Gastrocnemius medialis (tissue), 4 donors: ENCODE results near the gene PLEKHG7. TPM values are rescaled to one million over a fixed set of nuclear protein-coding genes. Genes with fewer than 3 reads are reported as not detected.

Source experiments
- ATAC-seq, 2 donors: fragments of 150-250 bp; one replicate each; pipeline ENCODE4 v1.9.1; 2016
- DNase-seq, 2 donors: peaks; one replicate each; pipeline ENCODE4 v3.0.0-alpha.2; 2019
- H3K27ac ChIP-seq, 4 donors: fragments of 200-600 bp; sonication (generic); 1 replicate in 1 of 4; 2 replicates in 3 of 4; pipeline ENCODE4 v1.5.1; 2016 to 2018; ENCODE audit warnings: mild to moderate bottlenecking in 2 of 4, moderate library complexity in 1 of 4
- H3K27me3 ChIP-seq, 3 donors: fragments of 200-600 bp; sonication (generic) in 2 of 3; 1 replicate in 1 of 3; 2 replicates in 2 of 3; pipeline versions ENCODE4 v1.5.1 to v1.6.0; 2016 to 2019; ENCODE audit warnings: mild to moderate bottlenecking in 1 of 3, moderate library complexity in 1 of 3
- H3K36me3 ChIP-seq, 2 donors: fragments of 200-600 bp; sonication (generic) in 1 of 2; one replicate each; pipeline ENCODE4 v1.5.1; 2017 to 2018
- H3K4me1 ChIP-seq, 2 donors: fragments of 200-600 bp; sonication (generic) in 1 of 2; one replicate each; pipeline ENCODE4 v1.5.1; 2016 to 2017; ENCODE audit warnings: mild to moderate bottlenecking in 2 of 2
- H3K4me3 ChIP-seq, 4 donors: fragments of 200-600 bp; sonication (generic) in 3 of 4; 1 replicate in 1 of 4; 2 replicates in 3 of 4; pipeline ENCODE4 v1.5.1; 2016 to 2019; ENCODE audit warnings: mild to moderate bottlenecking in 2 of 4
- H3K9me3 ChIP-seq, 3 donors: fragments of 200-600 bp; sonication (generic) in 2 of 3; 1 replicate in 1 of 3; 2 replicates in 2 of 3; pipeline ENCODE4 v1.5.1; 2016 to 2019
- POLR2A ChIP-seq, 2 donors: fragments of 450-650 bp; IDR thresholded peaks; one replicate each; pipeline ENCODE4 v1.6.1; 2017; ENCODE audit warnings: antibody characterized with exemption in 2 of 2, mild to moderate bottlenecking in 2 of 2, moderate library complexity in 2 of 2
- in situ Hi-C, 4 donors: fragments of 200-750 bp; cut with MboI; loops; one replicate each; pipeline versions ENCODE4 v1.15.0 to v1.8.0; 2017; ENCODE audit warnings: low sequenced_read_pairs in 4 of 4
- intact Hi-C: fragments of 100-400 bp; cut with DNase I; formaldehyde crosslinking; loops from one replicate; pipeline ENCODE4 v1.15.1; 2023; ENCODE audit warnings: low total_unique reads
- total RNA-seq, 4 donors: library from RNA; depleted of rRNA; stranded (reverse); fragments of >200 nt; gene quantifications; one replicate each; pipeline versions ENCODE4 v1.1.0 to v1.2.3, GENCODE V29; 2016
- TF ChIP-seq, protein P1 (sequence below), 5 experiments: fragments of 450-650 bp in 3 of 5; fragments of 200-600 bp in 2 of 5; sonication (generic) in 2 of 5; IDR thresholded peaks in 4 of 5; conservative IDR thresholded peaks in 1 of 5; 1 replicate in 4 of 5; 2 replicates in 1 of 5; pipeline ENCODE4 v1.5.1; 2016 to 2019; ENCODE audit warnings: antibody characterized with exemption in 5 of 5, mild to moderate bottlenecking in 3 of 5, moderate library complexity in 3 of 5

PLEKHG7 gene
- total RNA-seq, 4 donors from 2014 or later = not detected

- Histone ChIP-seq H3K4me3 (no peak overlapping the region), H3K9me3 (no peaks in the 10 kb centered on the region), H3K27ac (no peak overlapping the region), H3K36me3 (peaks cover 0 to 13% of the 10 kb centered on the region in 2 donors), H3K27me3 (no peaks in the 10 kb centered on the region), H3K4me1 (no peaks in the 10 kb centered on the region)
- intact Hi-C loops (no loop called here), in situ Hi-C loops (no loop called here)
- DNase-seq (no peak), ATAC-seq (no peak)
- TF ChIP-seq, protein P1, sequence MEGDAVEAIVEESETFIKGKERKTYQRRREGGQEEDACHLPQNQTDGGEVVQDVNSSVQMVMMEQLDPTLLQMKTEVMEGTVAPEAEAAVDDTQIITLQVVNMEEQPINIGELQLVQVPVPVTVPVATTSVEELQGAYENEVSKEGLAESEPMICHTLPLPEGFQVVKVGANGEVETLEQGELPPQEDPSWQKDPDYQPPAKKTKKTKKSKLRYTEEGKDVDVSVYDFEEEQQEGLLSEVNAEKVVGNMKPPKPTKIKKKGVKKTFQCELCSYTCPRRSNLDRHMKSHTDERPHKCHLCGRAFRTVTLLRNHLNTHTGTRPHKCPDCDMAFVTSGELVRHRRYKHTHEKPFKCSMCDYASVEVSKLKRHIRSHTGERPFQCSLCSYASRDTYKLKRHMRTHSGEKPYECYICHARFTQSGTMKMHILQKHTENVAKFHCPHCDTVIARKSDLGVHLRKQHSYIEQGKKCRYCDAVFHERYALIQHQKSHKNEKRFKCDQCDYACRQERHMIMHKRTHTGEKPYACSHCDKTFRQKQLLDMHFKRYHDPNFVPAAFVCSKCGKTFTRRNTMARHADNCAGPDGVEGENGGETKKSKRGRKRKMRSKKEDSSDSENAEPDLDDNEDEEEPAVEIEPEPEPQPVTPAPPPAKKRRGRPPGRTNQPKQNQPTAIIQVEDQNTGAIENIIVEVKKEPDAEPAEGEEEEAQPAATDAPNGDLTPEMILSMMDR (IDR thresholded peaks at IDR 0.05 in 4 of 5, conservative IDR thresholded peaks at IDR 0.05 in 1 of 5) = no peak
- TF ChIP-seq POLR2A (IDR thresholded peaks at IDR 0.05) = no peak
Observed at GRCh38 chr12:92821142-92821541, 118.4 kb downstream of the PLEKHG7 start.

Other genes with a start within 250 kb of the PLEKHG7 start
- gene EEA1, start 226.3 kb downstream of the PLEKHG7 start, total RNA-seq = 10 to 100 TPM; 18.6 to 28.7 (median 20.8) TPM